Fibroblast of peridontal ligament (primary cell): ENCODE results near the gene KLHL35.
A peak's percentile ranks its signal among the peaks of the same experiment; 100 is the strongest.
"Not testable (repeated sequence)": the region's sequence is repeated elsewhere in the genome, so short reads cannot be mapped to it uniquely, and the experiment has no call there.

Experiments used
- DNase-seq: peaks from one replicate; pipeline ENCODE4 v3.0.0-alpha.2; 2010; ENCODE audit errors: extremely low read depth

KLHL35 gene

DNA sequence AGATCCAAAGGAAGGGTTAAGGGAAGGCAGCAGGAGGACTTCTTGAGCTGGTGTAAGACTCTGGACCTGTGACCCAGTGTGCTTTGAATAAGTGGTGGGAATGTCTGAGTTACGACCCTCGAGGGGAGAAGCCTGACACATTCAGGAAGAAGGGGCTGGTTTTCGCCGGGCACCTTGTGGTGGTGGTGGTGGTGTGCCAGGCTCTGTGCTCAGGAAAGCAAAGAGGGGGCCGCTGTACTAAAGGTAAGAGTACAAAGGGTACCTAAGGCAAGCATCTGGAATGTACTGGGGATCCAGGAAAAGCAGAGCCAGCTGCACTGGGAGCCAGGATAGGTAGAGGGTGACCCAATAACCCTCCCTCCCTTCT lies 6.3 kb downstream of the KLHL35 start:
- DNase-seq = no peak

DNA sequence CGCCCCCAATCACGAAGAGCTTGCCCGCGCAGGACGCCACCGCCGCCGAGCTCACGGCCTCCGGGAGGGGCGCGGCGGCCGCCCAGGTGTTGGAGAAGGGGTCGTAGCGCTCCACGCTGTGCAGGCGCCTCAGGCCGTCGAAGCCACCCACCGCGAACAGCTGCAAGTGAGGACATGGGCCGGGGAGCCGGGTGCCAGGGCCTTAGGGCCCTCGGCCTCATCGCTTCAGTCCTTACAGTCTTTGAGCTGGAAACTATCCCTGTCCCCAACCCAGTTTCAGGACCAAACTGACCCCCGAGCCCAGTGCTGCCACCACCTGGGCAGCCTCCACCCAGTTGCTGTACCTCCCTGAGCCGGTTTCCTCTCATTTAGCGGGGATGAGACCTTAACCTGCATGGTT lies 7.6 kb downstream of the KLHL35 start:
- DNase-seq = no peak

DNA sequence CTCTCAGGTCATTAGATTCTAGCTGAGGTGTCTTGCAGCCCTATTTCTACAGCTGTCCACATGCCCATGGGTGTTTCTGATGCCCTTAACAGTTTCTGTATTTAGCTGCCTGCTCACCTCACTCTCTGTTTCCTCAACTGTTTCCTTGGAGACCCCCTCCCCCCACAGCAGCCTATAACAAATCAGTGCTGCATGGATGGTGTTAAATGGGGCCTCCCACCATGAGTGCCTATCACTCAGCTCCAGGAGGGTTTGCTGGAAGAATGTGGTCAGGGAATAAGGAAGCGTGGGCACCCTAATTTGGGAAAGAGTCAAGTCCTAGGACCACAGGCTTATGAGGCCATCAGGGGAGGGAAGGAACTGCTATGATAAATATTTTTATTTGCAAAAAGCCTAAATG lies 8.6 kb downstream of the KLHL35 start:
- DNase-seq = no peak

DNA sequence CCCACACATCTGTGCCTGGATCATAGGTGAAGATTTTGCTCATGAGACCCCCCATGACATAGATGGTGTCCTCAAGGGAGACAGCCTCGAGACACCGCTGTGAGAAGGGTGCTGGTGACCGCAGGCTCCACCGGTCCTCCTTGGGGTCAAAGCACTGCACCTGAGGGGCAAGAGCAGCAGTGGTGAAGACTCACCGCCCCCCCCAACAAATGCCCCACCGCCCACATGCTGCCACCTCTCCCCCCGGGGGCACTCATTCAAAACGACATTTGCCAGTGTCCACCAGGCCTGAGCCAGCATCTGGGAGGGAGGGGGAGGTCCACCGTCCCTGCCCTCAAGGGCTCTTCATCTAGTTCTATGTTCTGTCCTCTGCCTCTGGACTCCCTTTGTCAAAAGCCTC lies 9.3 kb downstream of the KLHL35 start:
- no peak for DNase-seq

DNA sequence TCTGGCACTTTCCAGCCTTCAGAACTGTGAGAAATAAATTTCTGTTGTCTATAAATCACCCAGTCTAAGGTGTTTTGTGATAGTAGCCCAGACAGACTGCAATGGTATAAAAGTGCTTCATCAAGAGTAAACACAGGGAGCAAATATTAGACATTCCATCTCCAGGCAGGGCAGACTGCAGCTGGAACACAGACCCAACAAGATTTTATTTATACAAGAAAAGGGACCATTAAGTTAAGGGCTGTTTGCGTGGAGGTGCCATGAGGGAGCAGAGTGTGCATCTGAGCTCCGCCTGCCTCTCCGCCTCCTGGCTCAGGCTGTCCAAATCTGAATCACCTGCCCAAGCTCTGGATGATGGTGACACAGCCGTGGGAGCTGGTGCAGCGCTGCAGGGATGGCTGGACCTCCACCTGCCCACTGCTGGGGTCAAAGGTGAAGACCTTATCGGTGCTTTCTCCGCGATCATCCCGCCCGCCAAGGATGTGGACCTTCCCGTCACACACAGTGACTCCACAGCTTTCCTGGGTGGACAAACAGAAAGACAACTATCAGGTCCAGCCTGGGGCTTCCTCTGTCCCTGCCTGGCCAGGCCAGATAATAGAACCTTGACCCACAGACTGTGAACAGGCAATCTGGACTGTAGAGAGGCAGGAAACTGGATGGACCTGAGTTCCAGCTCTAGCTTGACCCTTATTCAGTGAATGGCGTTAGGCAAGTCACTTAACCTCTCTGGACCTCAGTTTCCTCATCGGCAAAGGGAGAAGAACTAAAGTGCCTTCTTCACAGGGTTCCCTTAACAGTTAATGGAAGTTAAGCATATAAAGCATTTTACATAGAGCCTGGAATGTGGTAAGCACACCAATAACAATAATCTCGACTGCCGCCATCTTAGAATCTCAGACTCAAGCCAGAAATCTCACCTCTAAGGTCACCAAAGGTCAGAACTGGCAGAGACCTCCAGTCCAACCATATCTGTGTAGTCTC lies 10.5 kb downstream of the KLHL35 start:
- DNase-seq = no peak

DNA sequence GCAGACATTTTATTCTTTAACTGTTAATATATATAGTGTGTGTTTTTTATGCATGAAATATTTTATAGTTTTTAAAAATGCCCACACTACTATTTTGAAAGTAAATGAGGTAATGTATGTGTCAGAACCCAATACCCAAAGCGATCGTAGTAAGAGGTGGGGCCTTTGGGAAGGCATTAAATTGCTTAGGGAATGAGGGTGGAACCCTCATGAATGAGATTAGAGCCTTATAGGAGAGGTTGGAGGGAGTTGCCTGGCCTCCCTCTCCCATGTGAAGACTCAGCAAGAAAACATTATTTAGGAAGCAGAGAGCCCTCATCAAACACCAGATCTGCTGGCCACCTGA lies 11.1 kb downstream of the KLHL35 start:
- no peak for DNase-seq

DNA sequence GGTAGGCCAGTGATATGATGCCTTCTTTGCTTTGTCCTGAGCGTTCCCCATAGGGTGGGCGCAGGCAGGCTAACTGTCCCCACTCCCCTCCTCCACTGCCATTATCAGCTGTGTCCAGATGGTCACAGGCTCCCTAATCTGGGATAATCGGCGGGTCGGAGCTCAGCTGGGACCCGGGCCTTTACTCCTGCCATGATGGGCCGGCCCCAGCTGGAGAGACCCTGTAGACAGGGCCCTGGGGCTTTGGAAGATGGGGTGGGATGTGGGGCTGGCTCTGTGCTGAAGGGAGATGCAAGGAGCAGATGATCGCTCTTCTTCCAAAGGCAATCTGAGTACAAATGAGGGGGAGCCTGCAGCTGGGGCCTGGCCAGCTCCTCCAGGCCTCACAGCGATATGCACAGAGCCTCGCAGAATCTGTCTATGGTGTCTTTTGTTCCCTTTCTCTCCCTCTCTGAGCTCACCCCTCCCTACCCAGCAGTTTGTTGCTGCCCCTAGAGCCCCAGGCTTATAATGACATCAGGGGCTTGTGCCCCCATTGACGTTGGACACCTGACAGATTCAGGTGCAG lies 11.9 kb downstream of the KLHL35 start:
- DNase-seq = no peak

DNA sequence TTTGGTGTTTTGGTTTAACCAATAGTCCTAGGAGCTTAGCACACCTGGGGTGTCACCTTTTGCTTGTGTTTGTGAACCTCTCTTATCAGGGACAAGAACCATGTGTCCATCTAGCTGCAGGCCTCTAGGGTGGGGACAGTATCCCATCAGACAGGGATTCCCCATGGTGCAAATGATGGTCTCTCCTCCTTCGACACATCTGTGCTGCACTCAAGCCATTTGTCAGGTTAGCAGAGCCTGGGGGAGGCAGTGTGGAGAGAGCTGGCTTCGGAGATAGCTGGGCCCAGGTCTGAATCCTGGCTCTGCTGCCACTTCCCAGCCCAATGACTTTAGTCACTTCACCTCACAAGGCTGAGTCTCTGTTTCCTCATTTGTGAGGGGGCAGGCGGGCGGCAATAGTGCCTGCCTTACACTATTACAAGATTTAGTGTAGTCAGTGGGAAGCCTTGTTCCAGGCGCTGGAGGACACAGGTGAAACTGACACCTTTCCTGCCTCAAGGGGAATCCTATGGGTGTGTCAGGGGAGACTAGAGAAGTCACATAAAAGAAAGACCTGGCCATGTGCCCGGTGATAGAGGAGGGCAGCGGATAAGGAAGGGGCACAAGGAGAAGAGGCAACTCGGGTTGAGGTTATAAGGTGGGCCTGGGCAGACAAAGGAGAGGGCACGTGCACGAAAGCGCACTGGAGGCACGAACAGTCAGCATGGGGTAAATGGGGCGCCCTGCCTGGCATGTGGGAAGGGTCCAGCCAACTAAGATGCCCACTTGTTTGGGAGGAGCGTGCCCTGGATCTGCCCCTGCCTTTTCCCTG lies 12.6 kb downstream of the KLHL35 start:
- no peak for DNase-seq

DNA sequence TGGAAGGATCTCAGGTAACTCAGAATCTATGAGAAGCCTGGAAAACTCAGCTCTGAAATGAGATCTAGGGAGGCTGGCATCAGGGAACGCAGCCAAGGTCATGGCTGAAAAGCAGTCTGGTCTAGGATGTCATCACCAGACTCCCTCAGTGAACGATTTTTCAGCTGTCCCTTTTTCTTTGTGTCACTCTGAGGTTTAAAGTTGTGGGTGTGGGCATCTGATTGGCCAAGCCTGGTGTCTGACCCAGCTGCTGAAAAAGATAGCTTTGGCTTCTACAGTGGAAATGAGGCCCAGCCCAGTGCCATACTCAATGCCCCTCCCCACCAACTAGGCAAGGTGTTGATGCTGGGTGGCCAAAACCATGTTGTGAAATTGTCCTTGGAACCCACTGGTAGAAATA lies 19.1 kb downstream of the KLHL35 start:
- no peak for DNase-seq

DNA sequence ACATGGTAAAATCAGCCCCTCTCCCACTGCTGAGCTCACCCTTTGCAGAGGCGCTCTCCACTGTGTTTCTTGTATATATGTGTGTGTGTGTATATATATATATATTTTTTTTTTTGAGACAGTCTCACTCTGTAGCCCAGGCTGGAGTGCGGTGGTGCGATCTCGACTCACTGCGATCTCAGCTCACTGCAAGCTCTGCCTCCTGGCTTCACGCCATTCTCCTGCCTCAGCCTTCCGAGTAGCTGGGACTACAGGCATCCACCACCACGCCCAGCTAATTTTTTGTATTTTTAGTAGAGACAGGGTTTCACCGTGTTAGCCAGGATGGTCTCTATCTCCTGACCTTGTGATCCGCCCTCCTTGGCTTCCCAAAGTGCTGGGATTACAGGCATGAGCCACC lies 19.9 kb downstream of the KLHL35 start:
- DNase-seq = not testable (repeated sequence)

DNA sequence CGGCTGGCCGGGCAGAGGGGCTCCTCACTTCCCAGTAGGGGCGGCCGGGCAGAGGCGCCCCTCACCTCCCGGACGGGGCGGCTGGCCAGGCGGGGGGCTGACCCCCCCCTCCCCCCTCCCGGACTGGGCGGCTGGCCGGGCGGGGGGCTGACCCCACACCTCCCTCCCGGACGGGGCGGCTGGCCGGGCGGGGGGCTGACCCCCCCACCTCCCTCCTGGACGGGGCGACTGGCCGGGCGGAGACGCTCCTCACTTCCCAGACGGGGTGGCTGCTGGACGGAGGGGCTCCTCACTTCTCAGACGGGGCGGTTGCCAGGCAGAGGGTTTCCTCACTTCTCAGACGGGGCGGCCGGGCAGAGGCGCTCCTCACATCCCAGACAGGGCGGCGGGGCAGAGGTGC lies 23.0 kb downstream of the KLHL35 start:
- not testable (repeated sequence) for DNase-seq

DNA sequence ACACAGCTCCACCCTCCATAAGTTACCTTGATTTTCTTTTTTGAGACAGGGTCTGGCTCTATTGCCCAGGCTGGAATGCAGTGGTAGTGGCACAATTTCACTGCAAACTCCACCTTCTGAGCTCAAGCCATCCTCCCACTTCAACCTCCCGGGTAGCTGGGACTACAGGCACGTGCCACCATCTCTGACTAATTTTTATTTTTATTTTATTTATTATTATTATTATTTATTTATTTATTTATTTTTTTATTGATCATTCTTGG lies 24.1 kb downstream of the KLHL35 start:
- no peak for DNase-seq

DNA sequence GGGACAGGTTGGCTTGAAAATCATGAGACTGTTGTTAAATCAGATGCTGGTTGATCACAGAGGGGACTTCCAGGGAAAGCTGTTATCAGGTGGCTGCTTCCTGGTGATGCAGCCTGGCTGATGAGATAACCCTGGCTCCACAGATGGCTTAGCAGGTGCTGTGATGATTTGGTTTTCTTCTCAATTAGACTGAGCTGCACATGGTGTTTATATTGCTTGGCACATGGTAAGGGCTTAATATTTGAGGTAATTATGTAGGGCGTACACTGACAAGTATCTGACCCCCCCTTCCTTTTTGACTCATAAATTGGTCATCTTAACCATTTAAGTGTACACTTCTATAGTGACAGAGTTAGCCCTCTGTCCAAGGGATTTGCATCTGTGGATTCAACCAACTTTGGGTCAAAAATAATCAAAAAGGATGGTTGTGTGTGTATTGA lies 26.6 kb downstream of the KLHL35 start:
- no peak for DNase-seq

DNA sequence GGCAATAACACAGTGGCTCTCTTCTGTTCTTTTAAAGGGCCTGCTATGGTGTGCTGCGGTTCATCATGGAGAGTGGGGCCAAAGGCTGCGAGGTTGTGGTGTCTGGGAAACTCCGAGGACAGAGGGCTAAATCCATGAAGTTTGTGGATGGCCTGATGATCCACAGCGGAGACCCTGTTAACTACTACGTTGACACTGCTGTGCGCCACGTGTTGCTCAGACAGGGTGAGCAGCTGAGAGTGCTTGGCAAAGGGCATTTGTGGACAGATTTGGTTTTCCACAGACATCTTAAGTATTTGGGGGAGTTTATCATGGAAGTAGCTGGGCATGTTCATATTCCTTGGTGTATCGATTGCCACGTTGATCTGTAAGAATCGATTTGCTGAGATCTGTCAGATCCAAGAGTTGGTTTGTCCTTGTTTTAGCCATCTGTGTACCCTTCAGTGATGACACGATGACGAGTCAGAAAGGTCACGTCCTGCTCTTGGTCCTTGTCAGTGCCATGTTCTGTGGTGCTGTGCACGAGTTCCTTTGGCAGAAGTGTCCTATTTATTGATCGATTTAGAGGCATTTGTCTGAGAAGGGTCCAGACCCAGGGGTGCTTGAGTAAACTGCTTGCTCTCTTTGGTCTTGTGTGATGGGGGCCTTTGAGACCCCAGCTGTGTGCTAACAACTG lies 28.9 kb downstream of the KLHL35 start:
- DNase-seq = no peak

DNA sequence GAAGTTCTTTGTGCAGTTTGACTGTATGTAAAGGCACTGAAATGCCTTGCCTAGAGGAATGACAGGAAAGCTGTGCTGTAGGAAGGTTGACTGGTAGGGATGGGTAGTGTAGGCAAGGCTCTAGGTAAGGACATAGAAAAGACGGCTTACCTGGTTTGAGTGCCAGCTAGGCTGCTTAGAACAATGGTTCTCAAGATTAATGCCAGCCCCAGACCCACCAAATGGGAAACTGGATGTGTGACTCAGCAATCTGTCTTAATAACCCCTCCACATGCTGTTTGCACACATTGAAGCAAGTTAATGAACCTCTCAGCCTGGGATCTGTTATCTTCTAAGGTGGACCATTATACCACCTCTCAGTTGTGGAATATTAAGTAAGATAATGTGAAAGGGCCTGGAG lies 30.0 kb downstream of the KLHL35 start:
- no peak for DNase-seq

DNA sequence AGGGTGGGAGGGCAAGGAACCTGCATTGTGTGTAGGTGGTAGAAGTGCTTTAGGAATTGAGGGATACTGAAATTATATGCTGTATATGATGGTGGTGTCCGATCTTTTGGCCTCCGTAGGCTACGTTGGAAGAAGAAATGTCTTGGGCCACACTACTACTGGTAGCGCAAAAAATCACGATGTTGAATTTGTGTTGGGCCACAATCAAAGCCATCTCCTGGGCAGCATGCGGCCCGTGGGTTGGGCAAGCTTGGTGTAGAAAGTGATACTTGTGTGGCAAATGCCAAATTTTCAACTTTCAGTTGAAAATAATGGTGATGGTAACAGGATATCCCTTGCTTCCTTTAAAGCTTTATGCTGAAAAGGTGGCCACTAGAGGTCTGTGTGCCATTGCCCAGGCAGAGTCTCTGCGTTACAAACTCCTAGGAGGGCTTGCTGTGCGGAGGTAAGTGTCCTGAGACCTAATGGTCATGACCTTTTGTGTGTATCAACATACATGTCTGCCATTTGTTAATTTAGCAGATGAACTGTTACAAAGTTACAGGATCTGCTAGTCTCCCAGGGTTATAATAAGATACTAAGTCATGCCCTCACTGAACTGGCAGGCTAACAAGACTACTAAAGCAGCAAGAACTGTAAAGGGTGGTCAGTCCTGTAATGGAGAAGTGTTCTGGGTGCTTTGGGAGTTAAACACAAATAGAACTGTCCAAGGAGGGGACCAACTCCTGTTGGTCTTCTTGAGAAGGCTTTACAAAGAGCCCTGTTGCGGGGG lies 30.8 kb downstream of the KLHL35 start:
- DNase-seq = no peak

DNA sequence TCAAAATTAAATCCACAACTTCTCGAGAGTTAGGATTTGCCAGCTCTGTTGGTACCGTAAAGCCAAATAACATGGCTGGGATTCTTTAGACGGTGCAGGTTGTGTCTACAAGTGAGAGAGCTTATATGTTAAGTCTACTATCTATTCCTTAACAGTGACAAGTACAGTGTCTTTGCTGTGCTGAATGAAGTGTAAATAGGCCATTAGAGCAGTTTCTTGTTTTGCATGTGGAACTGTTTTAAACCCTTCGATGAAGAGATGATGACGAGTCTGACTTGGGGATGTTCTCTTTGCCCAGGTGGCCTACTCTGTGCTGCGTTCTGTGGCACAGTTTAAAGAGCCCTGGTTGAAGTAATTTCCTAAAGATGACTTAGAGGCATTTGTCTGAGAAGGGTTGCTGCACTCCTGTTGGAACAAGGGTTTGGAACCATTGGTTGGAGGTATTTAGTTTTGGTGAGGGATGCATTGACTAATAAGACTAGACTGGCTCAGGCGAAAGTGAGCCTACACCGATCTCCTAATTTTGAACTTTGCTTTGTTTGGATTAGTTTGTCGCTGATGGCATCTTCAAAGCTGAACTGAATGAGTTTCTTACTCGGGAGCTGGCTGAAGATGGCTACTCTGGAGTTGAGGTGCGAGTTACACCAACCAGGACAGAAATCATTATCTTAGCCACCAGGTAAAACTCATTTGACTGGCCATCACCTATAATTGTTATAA lies 32.7 kb downstream of the KLHL35 start:
- DNase-seq = peak; percentile 33

DNA sequence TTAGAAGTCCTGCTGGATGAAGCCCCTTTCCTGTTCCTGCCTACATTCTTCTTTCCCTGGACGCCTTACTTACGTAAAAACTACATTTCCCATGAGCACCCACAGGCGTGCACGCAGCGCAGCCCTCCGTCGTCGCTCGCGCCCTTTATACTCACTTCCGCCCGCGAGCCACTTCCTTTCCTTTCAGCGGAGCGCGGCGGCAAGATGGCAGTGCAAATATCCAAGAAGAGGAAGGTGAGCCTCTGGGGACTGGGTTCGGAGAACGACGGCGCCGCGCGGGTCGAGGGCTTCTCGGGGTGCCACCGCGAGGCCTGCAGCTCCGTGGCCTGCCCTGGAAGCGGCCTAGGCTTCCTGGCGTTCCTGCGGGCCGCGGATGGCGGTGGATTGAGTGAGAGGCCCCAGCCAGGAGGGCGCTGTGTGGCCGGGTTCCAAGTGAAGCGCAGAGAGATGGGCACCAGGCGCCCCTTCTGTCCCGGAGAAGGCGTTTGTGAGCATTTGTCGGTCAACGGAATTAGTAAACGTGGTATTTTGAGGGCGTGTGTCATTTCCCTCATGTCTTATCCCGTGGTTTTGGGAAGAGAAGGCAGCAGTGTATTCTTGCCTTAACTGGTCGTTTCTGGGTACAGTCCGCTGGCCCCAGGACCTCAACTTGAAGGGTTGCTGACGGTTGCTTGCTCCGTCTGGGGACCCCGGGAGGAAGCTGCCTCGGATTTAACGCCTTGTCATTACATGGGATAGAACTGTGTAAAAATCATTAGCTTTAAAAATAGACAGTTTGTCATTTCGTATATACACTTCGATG lies 33.5 kb downstream of the KLHL35 start, which contains the start of gene RPS3:
TSS of gene RPS3 (plus strand) at position 175 of the 802 bp plus-strand sequence. CDS start at position 205, 30 bp downstream.
- DNase-seq = peak; percentile 89

DNA sequence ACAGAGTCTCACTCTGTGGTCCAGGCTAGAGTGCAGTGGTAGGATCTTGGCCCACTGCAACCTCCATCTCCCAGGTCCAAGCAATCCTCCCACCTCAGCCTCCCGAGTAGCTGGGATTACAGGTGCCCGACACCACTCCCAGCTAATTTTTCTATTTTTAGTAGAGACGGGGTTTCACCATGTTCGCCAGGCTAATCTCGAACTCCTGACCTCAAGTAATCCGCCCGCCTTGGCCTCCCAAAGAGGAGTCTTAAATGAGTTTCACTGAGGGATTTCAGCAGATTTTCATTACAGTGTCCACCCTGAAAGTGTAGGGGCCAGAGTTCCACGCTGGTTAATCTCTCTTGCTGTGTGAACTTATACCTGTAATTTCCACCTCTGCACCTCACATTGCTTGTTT lies 34.1 kb downstream of the KLHL35 start:
- DNase-seq = no peak
